MM.1S (cell line): ENCODE data around the gene TRIM52.

Experiments
- DNase-seq: peaks from one replicate; pipeline ENCODE4 v3.0.0-alpha.2; 2015
- H2AFZ ChIP-seq: fragments of 300-600 bp; sonication (generic); 2 replicates; pipeline ENCODE4 v1.6.0; 2016; ENCODE audit warnings: antibody characterized with exemption, low read length
- H3F3A ChIP-seq: fragments of 300-600 bp; sonication (generic); 2 replicates; pipeline ENCODE4 v1.6.1; 2016; ENCODE audit warnings: mild to moderate bottlenecking, antibody characterized with exemption, low read length, moderate library complexity, mixed read lengths; ENCODE audit not compliant: insufficient read depth
- H3K27ac ChIP-seq: fragments of 300-600 bp; sonication (generic); 2 replicates; pipeline ENCODE4 v1.5.1; 2016; ENCODE audit warnings: mild to moderate bottlenecking, low read length
- H3K27me3 ChIP-seq: fragments of 300-600 bp; sonication (generic); replicated peaks from 2 replicates; pipeline ENCODE4 v1.6.0; 2016; ENCODE audit warnings: low read length; ENCODE audit not compliant: insufficient read depth
- H3K36me3 ChIP-seq: fragments of 300-600 bp; sonication (generic); replicated peaks from 2 replicates; pipeline ENCODE4 v1.6.1; 2016; ENCODE audit warnings: mild to moderate bottlenecking, low read length, mixed read lengths; ENCODE audit not compliant: insufficient read depth
- H3K4me1 ChIP-seq: fragments of 300-600 bp; sonication (generic); 2 replicates; pipeline ENCODE4 v1.6.1; 2016; ENCODE audit warnings: low read length, mixed read lengths
- H3K4me2 ChIP-seq: fragments of 300-600 bp; sonication (generic); 2 replicates; pipeline ENCODE4 v1.6.0; 2016; ENCODE audit warnings: low read depth, low read length
- H3K4me3 ChIP-seq: fragments of 300-600 bp; sonication (generic); 2 replicates; pipeline ENCODE4 v1.5.1; 2016; ENCODE audit warnings: low read length, mixed read lengths
- H3K79me2 ChIP-seq: fragments of 300-600 bp; sonication (generic); 2 replicates; pipeline ENCODE4 v1.6.1; 2016; ENCODE audit warnings: mixed run types, low read length, mixed read lengths
- H3K9ac ChIP-seq: fragments of 300-600 bp; sonication (generic); 2 replicates; pipeline ENCODE4 v1.6.1; 2016; ENCODE audit warnings: low read length, mixed read lengths
- H3K9me2 ChIP-seq: fragments of 300-600 bp; sonication (generic); replicated peaks from 2 replicates; pipeline ENCODE4 v1.6.1; 2016; ENCODE audit warnings: mild to moderate bottlenecking, low read length, mixed read lengths; ENCODE audit not compliant: insufficient read depth
- H3K9me3 ChIP-seq: fragments of 300-600 bp; sonication (generic); replicated peaks from 2 replicates; pipeline ENCODE4 v1.6.1; 2016; ENCODE audit warnings: mild to moderate bottlenecking, low read length, mixed read lengths; ENCODE audit not compliant: insufficient read depth
- H4K20me1 ChIP-seq: fragments of 300-600 bp; sonication (generic); 2 replicates; pipeline ENCODE4 v1.6.1; 2016; ENCODE audit warnings: mild to moderate bottlenecking, low read length, moderate library complexity, mixed read lengths; ENCODE audit not compliant: insufficient read depth
- EZH2 ChIP-seq: fragments of 300-600 bp; sonication (generic); optimal IDR thresholded peaks from 2 replicates; pipeline ENCODE3; 2017; ENCODE audit warnings: low read depth, mild to moderate bottlenecking, antibody characterized with exemption, low read length, mixed read lengths
- EZH2phosphoT487 ChIP-seq: fragments of 300-600 bp; sonication (generic); IDR thresholded peaks from 2 replicates; pipeline ENCODE4 v1.6.1; 2018; ENCODE audit warnings: antibody characterized with exemption, low read length
- TF ChIP-seq, protein P1 (sequence below): fragments of 300-600 bp; sonication (generic); IDR thresholded peaks from 2 replicates; pipeline ENCODE4 v1.5.1; 2016; ENCODE audit warnings: antibody characterized with exemption, low read length, mixed read lengths

Gene TRIM52

GRCh38 chr5:181255276-181255675 is 5.7 kb downstream of the TRIM52 start:
- Histone ChIP-seq H3K79me2 (peaks cover 72% of the 10 kb centered on the region), H3K4me1 (peaks cover 22% of the 10 kb centered on the region), H3K36me3 (no peaks in the 10 kb centered on the region; the same call in 1 of the 2 replicates), H2AFZ (no peak overlapping the region), H3K27me3 (no peaks in the 10 kb centered on the region), H3K4me2 (no peak overlapping the region), H3K4me3 (no peak overlapping the region), H4K20me1 (no peaks in the 10 kb centered on the region), H3F3A (no peaks in the 10 kb centered on the region), H3K9me2 (no peaks in the 10 kb centered on the region), H3K27ac (no peak overlapping the region), H3K9me3 (no peaks in the 10 kb centered on the region), H3K9ac (no peak overlapping the region)
- no peak for DNase-seq
- TF ChIP-seq EZH2phosphoT487 (no peak), EZH2 (no peak)
- TF ChIP-seq, protein P1, sequence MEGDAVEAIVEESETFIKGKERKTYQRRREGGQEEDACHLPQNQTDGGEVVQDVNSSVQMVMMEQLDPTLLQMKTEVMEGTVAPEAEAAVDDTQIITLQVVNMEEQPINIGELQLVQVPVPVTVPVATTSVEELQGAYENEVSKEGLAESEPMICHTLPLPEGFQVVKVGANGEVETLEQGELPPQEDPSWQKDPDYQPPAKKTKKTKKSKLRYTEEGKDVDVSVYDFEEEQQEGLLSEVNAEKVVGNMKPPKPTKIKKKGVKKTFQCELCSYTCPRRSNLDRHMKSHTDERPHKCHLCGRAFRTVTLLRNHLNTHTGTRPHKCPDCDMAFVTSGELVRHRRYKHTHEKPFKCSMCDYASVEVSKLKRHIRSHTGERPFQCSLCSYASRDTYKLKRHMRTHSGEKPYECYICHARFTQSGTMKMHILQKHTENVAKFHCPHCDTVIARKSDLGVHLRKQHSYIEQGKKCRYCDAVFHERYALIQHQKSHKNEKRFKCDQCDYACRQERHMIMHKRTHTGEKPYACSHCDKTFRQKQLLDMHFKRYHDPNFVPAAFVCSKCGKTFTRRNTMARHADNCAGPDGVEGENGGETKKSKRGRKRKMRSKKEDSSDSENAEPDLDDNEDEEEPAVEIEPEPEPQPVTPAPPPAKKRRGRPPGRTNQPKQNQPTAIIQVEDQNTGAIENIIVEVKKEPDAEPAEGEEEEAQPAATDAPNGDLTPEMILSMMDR, result no peak

DNA sequence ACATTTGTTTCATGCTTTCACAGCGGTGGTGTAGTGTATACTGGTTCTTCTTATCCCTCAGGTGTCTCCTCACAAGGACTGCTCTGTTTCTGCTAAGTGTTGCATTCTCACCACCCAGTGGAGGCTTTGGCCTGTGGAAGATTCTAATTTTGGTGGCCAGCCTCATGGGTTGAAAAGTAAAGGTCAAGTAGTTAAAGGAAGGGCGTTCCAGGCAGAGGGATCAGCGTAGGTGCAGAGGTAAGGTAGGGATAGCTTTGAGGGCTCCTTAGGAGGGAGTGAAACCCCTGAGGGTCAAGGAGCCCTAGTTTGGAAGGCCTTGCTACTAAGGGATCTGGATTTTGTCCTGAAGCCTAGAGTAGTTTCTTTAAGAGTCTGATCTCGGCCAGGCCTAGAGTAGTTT is 12.7 kb downstream of the TRIM52 start:
- Histone ChIP-seq H3K79me2 (peaks cover 32% of the 10 kb centered on the region), H3K9me2 (no peaks in the 10 kb centered on the region), H2AFZ (no peak overlapping the region), H3K27ac (no peak overlapping the region), H4K20me1 (no peaks in the 10 kb centered on the region), H3K4me3 (no peak overlapping the region), H3K4me2 (no peak overlapping the region), H3K9ac (no peak overlapping the region), H3K4me1 (peaks cover 20% of the 10 kb centered on the region), H3K27me3 (no peaks in the 10 kb centered on the region), H3K36me3 (no peaks in the 10 kb centered on the region), H3F3A (peaks cover 19% of the 10 kb centered on the region), H3K9me3 (no peaks in the 10 kb centered on the region)
- DNase-seq, result no peak
- TF ChIP-seq, protein P1, result no peak
- TF ChIP-seq EZH2phosphoT487, result no peak

DNA sequence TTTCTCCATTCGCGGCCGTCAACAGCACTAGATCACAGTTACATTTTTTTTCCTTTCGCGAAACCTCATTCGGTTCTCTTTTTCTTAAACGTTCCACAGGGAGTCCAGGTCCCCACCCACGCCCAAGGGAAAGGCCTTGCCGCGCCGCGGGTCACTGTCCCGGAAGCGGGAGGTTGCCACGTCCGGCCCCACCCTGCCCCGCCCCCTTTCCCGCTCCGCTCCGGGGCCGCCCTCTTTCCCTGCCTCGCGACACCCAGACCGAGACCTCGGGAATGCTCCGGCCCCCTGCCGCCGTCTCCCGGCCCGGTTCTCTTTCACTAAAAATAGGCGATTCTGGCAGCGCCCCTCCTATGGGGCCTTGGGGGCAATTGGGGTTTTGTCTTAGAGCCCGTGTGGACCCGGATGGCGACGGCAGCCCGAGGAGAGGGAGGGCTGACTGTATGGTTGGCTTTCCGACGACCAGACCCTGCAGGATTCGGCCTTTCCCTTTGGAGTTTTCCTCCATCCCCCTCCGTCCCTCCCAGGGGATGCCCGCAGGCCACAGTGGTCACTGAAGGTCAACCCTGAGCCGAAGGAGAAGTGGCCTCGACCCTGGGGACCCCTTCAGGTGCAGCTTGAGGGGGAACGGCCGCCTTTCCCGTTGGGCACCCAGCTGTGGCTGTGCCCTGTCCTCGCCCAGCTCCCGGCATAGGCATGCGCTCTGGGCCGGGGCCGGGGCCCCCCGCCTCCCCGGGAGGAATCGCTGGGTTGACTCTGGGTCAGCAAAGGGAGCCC is 14.5 kb downstream of the TRIM52 start:
- Histone ChIP-seq H3K27me3 (no peaks in the 10 kb centered on the region), H3K27ac (peak overlapping the region; percentile 6; the same call in 1 of the 2 replicates), H3K9me2 (no peaks in the 10 kb centered on the region), H3K79me2 (peaks cover 39% of the 10 kb centered on the region), H3K9ac (peak overlapping the region; percentile 59), H3K4me3 (peak overlapping the region; percentile 98), H3K4me2 (peak overlapping the region; percentile 97), H3K36me3 (peaks cover 8% of the 10 kb centered on the region; the same call in 1 of the 2 replicates), H3F3A (peaks cover 37% of the 10 kb centered on the region), H3K9me3 (no peaks in the 10 kb centered on the region), H4K20me1 (peaks cover 6% of the 10 kb centered on the region), H3K4me1 (peaks cover 28% of the 10 kb centered on the region), H2AFZ (peak overlapping the region; percentile 92)
- DNase-seq, result peak; percentile 42
- TF ChIP-seq EZH2 (no peak), EZH2phosphoT487 (no peak)
- TF ChIP-seq, protein P1, result no peak
